Measurements from ENCODE around the gene TBC1D17.

DNA sequence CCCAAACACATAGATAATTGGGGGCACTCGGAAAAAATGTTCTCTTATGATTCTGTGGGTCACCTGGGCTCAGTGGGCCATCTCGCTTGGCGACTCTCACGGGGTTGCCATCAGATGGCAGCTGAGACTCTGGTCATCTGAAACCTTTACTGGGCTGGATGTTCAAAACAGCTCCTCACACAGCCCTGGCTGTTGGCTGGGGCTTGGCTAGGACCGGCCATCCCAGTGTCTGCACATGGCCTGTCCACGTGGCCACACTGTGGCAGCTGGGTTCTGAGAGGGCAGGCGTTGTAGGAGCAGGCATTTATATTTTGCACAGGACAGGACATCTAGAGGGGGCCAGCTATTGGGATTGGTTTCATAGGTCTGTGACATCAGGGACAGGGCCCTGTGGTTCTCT, 43.9 kb upstream of the TBC1D17 start:
- TF ChIP-seq, protein P1, sequence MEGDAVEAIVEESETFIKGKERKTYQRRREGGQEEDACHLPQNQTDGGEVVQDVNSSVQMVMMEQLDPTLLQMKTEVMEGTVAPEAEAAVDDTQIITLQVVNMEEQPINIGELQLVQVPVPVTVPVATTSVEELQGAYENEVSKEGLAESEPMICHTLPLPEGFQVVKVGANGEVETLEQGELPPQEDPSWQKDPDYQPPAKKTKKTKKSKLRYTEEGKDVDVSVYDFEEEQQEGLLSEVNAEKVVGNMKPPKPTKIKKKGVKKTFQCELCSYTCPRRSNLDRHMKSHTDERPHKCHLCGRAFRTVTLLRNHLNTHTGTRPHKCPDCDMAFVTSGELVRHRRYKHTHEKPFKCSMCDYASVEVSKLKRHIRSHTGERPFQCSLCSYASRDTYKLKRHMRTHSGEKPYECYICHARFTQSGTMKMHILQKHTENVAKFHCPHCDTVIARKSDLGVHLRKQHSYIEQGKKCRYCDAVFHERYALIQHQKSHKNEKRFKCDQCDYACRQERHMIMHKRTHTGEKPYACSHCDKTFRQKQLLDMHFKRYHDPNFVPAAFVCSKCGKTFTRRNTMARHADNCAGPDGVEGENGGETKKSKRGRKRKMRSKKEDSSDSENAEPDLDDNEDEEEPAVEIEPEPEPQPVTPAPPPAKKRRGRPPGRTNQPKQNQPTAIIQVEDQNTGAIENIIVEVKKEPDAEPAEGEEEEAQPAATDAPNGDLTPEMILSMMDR (IDR thresholded peaks at IDR 0.05 in 8 of 11, conservative IDR thresholded peaks at IDR 0.05 in 3 of 11): no peak
- TF ChIP-seq POLR2A (IDR thresholded peaks at IDR 0.05) (no peak), POLR2AphosphoS5 (IDR thresholded peaks at IDR 0.05) (no peak)
